HG03520 (cell line): ENCODE data around the gene TIAM2.

Experiments used
- ATAC-seq: cut with Tn5 transposase; IDR thresholded peaks from one replicate; pipeline ENCODE4 v1.9.1; 2021; ENCODE audit warnings: mild to moderate bottlenecking, moderate library complexity; ENCODE audit not compliant: unreplicated experiment

The TIAM2 gene

GRCh38 chr6:155122199-155122950 lies 127.3 kb downstream of the TIAM2 start:
- ATAC-seq, result no peak

GRCh38 chr6:155123520-155123919 lies 128.4 kb downstream of the TIAM2 start:
- no peak for ATAC-seq

- no peak for ATAC-seq
Observed at GRCh38 chr6:155125906-155126305, 130.8 kb downstream of the TIAM2 start.

GRCh38 chr6:155126727-155127439 lies 131.8 kb downstream of the TIAM2 start:
- no peak for ATAC-seq

GRCh38 chr6:155128977-155129376 lies 133.9 kb downstream of the TIAM2 start:
- no peak for ATAC-seq

GRCh38 chr6:155129744-155130143 lies 134.6 kb downstream of the TIAM2 start:
- no peak for ATAC-seq

- no peak for ATAC-seq
Observed at GRCh38 chr6:155130161-155130853, 135.2 kb downstream of the TIAM2 start.

- ATAC-seq, result no peak
Observed at GRCh38 chr6:155132617-155133016, 137.5 kb downstream of the TIAM2 start.

GRCh38 chr6:155141002-155141401 lies 145.9 kb downstream of the TIAM2 start:
- no peak for ATAC-seq

- no peak for ATAC-seq
Observed at GRCh38 chr6:155141512-155141911, 146.4 kb downstream of the TIAM2 start.

GRCh38 chr6:155142168-155143028 lies 147.3 kb downstream of the TIAM2 start:
- no peak for ATAC-seq

GRCh38 chr6:155143029-155143577 lies 148.0 kb downstream of the TIAM2 start:
- no peak for ATAC-seq

GRCh38 chr6:155143578-155144106 lies 148.5 kb downstream of the TIAM2 start:
- ATAC-seq, result no peak

GRCh38 chr6:155146205-155146604 lies 151.1 kb downstream of the TIAM2 start:
- ATAC-seq, result no peak

GRCh38 chr6:155147958-155148663 lies 153.0 kb downstream of the TIAM2 start:
- no peak for ATAC-seq

GRCh38 chr6:155150967-155151671 lies 156.0 kb downstream of the TIAM2 start:
- no peak for ATAC-seq

GRCh38 chr6:155152211-155153076 lies 157.3 kb downstream of the TIAM2 start:
- ATAC-seq, result no peak
